Testis (tissue), 2 donors: ENCODE results near the gene DDIT3.
"Not testable (repeated sequence)": the region's sequence is repeated elsewhere in the genome, so short reads cannot be mapped to it uniquely, and the experiment has no call there.

Experiments used
- CTCF ChIP-seq, 3 experiments: fragments of 450-650 bp in 2 of 3; fragments of 200-600 bp in 1 of 3; sonication (generic) in 1 of 3; IDR thresholded peaks; one replicate each; pipeline ENCODE4 v1.5.1; 2016 to 2019; ENCODE audit warnings: antibody characterized with exemption in 3 of 3, mild to moderate bottlenecking in 2 of 3, moderate library complexity in 1 of 3
- POLR2A ChIP-seq: fragments of 450-650 bp; IDR thresholded peaks from one replicate; pipeline ENCODE4 v1.6.1; 2017; ENCODE audit warnings: antibody characterized with exemption, mild to moderate bottlenecking, moderate library complexity

GRCh38 chr12:57495051-57495701 lies 25.1 kb downstream of the DDIT3 start:
- TF ChIP-seq CTCF (IDR thresholded peaks at IDR 0.05); POLR2A: not testable (repeated sequence)
